GM12878 (cell line): ENCODE measurements around the gene RASA4B. TPM values are rescaled to one million over a fixed set of nuclear protein-coding genes. Genes with fewer than 3 reads are reported as not detected.
A peak's percentile ranks its signal among the peaks of the same experiment; 100 is the strongest.

Experiments
- DPF2 ChIP-seq: fragments of 450-650 bp; IDR thresholded peaks from 2 replicates; pipeline ENCODE4 v1.6.1; 2017; ENCODE audit warnings: mild to moderate bottlenecking
- HDGF ChIP-seq: fragments of 450-650 bp; IDR thresholded peaks from 2 replicates; pipeline ENCODE4 v1.6.1; 2016; ENCODE audit warnings: antibody characterized with exemption
- IKZF2 ChIP-seq, 2 experiments: fragments of 450-650 bp; IDR thresholded peaks; 2 replicates each; pipeline ENCODE4 v1.6.1; 2017; ENCODE audit warnings: mild to moderate bottlenecking in 2 of 2, moderate library complexity in 2 of 2
- MXI1 ChIP-seq: fragments of 150-350 bp; IDR thresholded peaks from 2 replicates; pipeline ENCODE4 v1.6.1; 2011; ENCODE audit warnings: low read depth, mild to moderate bottlenecking, inconsistent platforms, low read length, improper control_type of control experiment
- MYC ChIP-seq: IDR thresholded peaks from 2 replicates; pipeline ENCODE4 v1.6.1; 2011; ENCODE audit warnings: mild to moderate bottlenecking, low read length, moderate library complexity, inconsistent platforms; ENCODE audit not compliant: insufficient read depth, insufficient replicate concordance, insufficient read length, severe bottlenecking
- POLR2AphosphoS5 ChIP-seq: IDR thresholded peaks from 2 replicates; pipeline ENCODE4 v1.6.1; 2011; ENCODE audit warnings: mild to moderate bottlenecking, low read length, inconsistent platforms
- SRF ChIP-seq, 2 experiments: IDR thresholded peaks; 2 replicates each; pipeline ENCODE4 v1.6.1; 2011; ENCODE audit warnings: low read depth in 2 of 2, low read length in 2 of 2, mild to moderate bottlenecking in 1 of 2, moderate library complexity in 1 of 2
- STAT1 ChIP-seq: fragments of 450-650 bp; conservative IDR thresholded peaks from 2 replicates; pipeline ENCODE4 v1.6.1; 2014; ENCODE audit warnings: antibody characterized with exemption, mild to moderate bottlenecking
- TCF12 ChIP-seq: IDR thresholded peaks from 2 replicates; pipeline ENCODE4 v1.6.1; 2011; ENCODE audit warnings: low read depth, mild to moderate bottlenecking, low read length
- USF2 ChIP-seq: IDR thresholded peaks from 2 replicates; pipeline ENCODE4 v1.6.1; 2011; ENCODE audit warnings: low read depth, low read length, improper control_type of control experiment, borderline replicate concordance
- ZNF384 ChIP-seq: IDR thresholded peaks from 2 replicates; pipeline ENCODE4 v1.6.1; 2012; ENCODE audit warnings: low read depth, mild to moderate bottlenecking, low read length, improper control_type of control experiment, borderline replicate concordance
- polyA plus RNA-seq, 11 experiments: library from polyadenylated mRNA; depleted of rRNA in 4 of 11; unstranded in 6 of 11; stranded (reverse) in 5 of 11; fragments of >200 nt; fragmentation: Nextera tagmentation in 4 of 11; fragmentation: Illumina TruSeq in 1 of 11; extraction: Ambion mirVana in 4 of 11; extraction: Trizol in 1 of 11; gene quantifications; 1 replicate in 1 of 11; 2 replicates in 10 of 11; pipeline versions ENCODE4 v1.2.1 to v1.2.3, GENCODE V29; 2011 to 2016; ENCODE audit warnings: inconsistent platforms in 2 of 11, missing spikeins in 2 of 11, low read depth in 1 of 11
- total RNA-seq, 4 experiments: library from RNA; depleted of rRNA in 3 of 4; stranded (reverse); fragments of >200 nt in 3 of 4; fragmentation: Illumina TruSeq in 1 of 4; extraction: Trizol in 1 of 4; gene quantifications; 2 replicates each; pipeline versions ENCODE4 v1.2.1 to v1.2.3, GENCODE V29; 2013 to 2021
- TF ChIP-seq, protein P1 (sequence below): fragments of 450-650 bp; IDR thresholded peaks from 2 replicates; pipeline ENCODE4 v1.6.1; 2017; ENCODE audit warnings: low read depth, mild to moderate bottlenecking, moderate library complexity
- TF ChIP-seq, protein P2 (sequence below): IDR thresholded peaks from 2 replicates; pipeline ENCODE4 v1.6.1; 2012; ENCODE audit warnings: low read depth, low read length, improper control_type of control experiment
- TF ChIP-seq, protein P3 (sequence below): fragments of 150-350 bp; IDR thresholded peaks from 2 replicates; pipeline ENCODE4 v1.6.1; 2014; ENCODE audit warnings: mild to moderate bottlenecking, low read depth, low read length

Gene RASA4B
- total and polyA plus RNA-seq, 10 of the 15 experiments (the other 5 are each of a cell fraction or from before 2014, with no cell fraction given): 0.10 to 16.4 (median 6.4) TPM

- TF ChIP-seq, protein P1, sequence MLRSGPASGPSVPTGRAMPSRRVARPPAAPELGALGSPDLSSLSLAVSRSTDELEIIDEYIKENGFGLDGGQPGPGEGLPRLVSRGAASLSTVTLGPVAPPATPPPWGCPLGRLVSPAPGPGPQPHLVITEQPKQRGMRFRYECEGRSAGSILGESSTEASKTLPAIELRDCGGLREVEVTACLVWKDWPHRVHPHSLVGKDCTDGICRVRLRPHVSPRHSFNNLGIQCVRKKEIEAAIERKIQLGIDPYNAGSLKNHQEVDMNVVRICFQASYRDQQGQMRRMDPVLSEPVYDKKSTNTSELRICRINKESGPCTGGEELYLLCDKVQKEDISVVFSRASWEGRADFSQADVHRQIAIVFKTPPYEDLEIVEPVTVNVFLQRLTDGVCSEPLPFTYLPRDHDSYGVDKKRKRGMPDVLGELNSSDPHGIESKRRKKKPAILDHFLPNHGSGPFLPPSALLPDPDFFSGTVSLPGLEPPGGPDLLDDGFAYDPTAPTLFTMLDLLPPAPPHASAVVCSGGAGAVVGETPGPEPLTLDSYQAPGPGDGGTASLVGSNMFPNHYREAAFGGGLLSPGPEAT: peak; percentile 77; the same call in 1 of the 2 replicates
- TF ChIP-seq IKZF2 (IDR thresholded peaks at IDR 0.05) (peak; percentile 20 to 78; a peak in 3 of 4 replicates), POLR2AphosphoS5 (peak; percentile 64; the same call in 1 of the 2 replicates), USF2 (no peak; the same call in 1 of the 2 replicates), MYC (peak; percentile 45), TCF12 (peak; percentile 95), SRF (IDR thresholded peaks at IDR 0.05; ENCODE audit: low read depth in 2 of 2, low read length in 2 of 2) (peak; percentile 65 to 89), ZNF384 (peak; percentile 87), HDGF (peak; percentile 95; the same call in 1 of the 2 replicates), STAT1 (0 out of 2 replicates have a peak, but pooled peaks have one; percentile 17), DPF2 (peak; percentile 50; the same call in 1 of the 2 replicates), MXI1 (peak; percentile 46; the same call in 1 of the 2 replicates)
- TF ChIP-seq, protein P2, sequence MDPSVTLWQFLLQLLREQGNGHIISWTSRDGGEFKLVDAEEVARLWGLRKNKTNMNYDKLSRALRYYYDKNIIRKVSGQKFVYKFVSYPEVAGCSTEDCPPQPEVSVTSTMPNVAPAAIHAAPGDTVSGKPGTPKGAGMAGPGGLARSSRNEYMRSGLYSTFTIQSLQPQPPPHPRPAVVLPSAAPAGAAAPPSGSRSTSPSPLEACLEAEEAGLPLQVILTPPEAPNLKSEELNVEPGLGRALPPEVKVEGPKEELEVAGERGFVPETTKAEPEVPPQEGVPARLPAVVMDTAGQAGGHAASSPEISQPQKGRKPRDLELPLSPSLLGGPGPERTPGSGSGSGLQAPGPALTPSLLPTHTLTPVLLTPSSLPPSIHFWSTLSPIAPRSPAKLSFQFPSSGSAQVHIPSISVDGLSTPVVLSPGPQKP: peak; percentile 81
- TF ChIP-seq, protein P3, sequence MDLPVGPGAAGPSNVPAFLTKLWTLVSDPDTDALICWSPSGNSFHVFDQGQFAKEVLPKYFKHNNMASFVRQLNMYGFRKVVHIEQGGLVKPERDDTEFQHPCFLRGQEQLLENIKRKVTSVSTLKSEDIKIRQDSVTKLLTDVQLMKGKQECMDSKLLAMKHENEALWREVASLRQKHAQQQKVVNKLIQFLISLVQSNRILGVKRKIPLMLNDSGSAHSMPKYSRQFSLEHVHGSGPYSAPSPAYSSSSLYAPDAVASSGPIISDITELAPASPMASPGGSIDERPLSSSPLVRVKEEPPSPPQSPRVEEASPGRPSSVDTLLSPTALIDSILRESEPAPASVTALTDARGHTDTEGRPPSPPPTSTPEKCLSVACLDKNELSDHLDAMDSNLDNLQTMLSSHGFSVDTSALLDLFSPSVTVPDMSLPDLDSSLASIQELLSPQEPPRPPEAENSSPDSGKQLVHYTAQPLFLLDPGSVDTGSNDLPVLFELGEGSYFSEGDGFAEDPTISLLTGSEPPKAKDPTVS: no peak
Measured at GRCh38 chr7:102444961-102445673, 72.5 kb downstream of the RASA4B start (continued).
